Measurements from ENCODE around the gene ZNF593OS. TPM values are rescaled to one million over a fixed set of nuclear protein-coding genes. Genes with fewer than 3 reads are reported as not detected.

ZNF593OS gene
- total RNA-seq, 1 experiment from 2014 or later = not detected

DNA sequence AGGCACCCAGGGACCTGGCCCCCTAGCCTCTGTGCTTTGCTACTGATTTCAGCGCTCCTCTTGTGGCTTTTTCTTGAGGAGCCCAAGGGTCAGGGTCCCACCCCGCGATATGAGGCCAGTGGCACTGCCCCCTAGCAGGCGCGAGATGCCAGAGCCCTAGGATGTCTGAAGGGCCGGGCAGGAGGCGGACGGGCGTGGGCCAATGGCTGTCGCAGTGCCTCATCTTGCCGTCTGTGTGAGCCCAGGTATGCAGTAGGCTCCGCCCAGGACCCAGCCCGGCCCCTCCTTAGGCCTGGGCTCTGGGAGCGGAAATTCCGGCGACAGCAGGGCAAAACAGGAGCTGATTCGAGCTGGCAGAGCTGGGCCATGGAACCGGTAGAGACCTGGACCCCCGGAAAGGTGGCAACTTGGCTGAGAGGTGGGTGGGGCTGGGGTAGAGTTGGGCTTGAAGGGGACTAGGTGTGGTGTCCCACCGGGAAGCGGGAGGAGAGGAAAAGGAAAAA lies 5.6 kb upstream of the ZNF593OS start, which contains the start of gene CNKSR1:
CNKSR1 (plus strand) TSS at position 310 of the 503 bp plus-strand sequence; CDS start at position 367, 57 bp downstream.
- H2AK5ac ChIP-seq (ENCODE audit: insufficient read length, low read length) = no peak within 1 kb of the TSS
- peak within 1 kb of the TSS; percentile 9 for H3K4me2 ChIP-seq (ENCODE audit: insufficient read depth, insufficient read length, low read length)
- TF ChIP-seq, protein P1, sequence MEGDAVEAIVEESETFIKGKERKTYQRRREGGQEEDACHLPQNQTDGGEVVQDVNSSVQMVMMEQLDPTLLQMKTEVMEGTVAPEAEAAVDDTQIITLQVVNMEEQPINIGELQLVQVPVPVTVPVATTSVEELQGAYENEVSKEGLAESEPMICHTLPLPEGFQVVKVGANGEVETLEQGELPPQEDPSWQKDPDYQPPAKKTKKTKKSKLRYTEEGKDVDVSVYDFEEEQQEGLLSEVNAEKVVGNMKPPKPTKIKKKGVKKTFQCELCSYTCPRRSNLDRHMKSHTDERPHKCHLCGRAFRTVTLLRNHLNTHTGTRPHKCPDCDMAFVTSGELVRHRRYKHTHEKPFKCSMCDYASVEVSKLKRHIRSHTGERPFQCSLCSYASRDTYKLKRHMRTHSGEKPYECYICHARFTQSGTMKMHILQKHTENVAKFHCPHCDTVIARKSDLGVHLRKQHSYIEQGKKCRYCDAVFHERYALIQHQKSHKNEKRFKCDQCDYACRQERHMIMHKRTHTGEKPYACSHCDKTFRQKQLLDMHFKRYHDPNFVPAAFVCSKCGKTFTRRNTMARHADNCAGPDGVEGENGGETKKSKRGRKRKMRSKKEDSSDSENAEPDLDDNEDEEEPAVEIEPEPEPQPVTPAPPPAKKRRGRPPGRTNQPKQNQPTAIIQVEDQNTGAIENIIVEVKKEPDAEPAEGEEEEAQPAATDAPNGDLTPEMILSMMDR (conservative IDR thresholded peaks at IDR 0.05) = peak; percentile 64
- H3K9me3 ChIP-seq (ENCODE audit: control insufficient read depth, low read depth, low read length) = no peaks in the 10 kb centered on the region
- no peaks in the 10 kb centered on the region for H3K4me1 ChIP-seq (ENCODE audit: insufficient read depth, low read length)
- no peak within 1 kb of the TSS for H2AFZ ChIP-seq (ENCODE audit: low read length)
- no peaks in the 10 kb centered on the region for H4K20me1 ChIP-seq (ENCODE audit: control insufficient read depth, insufficient read depth, insufficient read length)
- H3K9ac ChIP-seq (ENCODE audit: extremely low read depth, insufficient read length, low read length) = peak within 1 kb of the TSS; percentile 30
- no peaks in the 10 kb centered on the region for H3K9me3 Mint-ChIP-seq
- H4K8ac ChIP-seq (replicated peaks; ENCODE audit: insufficient read length, low read depth, low read length) = no peak within 1 kb of the TSS
- peak within 1 kb of the TSS; percentile 79 to 82 for H3K4me3 Mint-ChIP-seq
- no peak within 1 kb of the TSS for H3K27ac ChIP-seq (ENCODE audit: insufficient read length, low read depth, low read length)
- H3K4me1 Mint-ChIP-seq = peaks cover 3 to 11% of the 10 kb centered on the region in 2 experiments; a peak in 3 of 4 replicates
- H3T11ph ChIP-seq (ENCODE audit: low read length) = no peak within 1 kb of the TSS
- no peak within 1 kb of the TSS for H3K4ac ChIP-seq (ENCODE audit: low read depth, low read length)
- H3K14ac ChIP-seq (ENCODE audit: insufficient read depth, low read length) = no peak within 1 kb of the TSS
- WGBS (ENCODE audit: extremely low coverage, insufficient read length, low lambda C conversion rate) = no CpG with 5 or more reads among the region's 21 CpGs
- no peak within 1 kb of the TSS for H2BK20ac ChIP-seq (ENCODE audit: low read depth, low read length, poor library complexity, severe bottlenecking)
- peaks cover 0 to 15% (median 14%) of the 10 kb centered on the region in 3 experiments; a peak in 4 of 7 replicates for H3K36me3 Mint-ChIP-seq (ENCODE audit: insufficient read depth in 1 of 3, low read depth in 3 of 3)
- no peaks in the 10 kb centered on the region for H3K79me1 ChIP-seq (ENCODE audit: insufficient read depth, low read depth, low read length, poor library complexity, severe bottlenecking)
- H4K5ac ChIP-seq (ENCODE audit: insufficient read length, low read depth, low read length) = no peak within 1 kb of the TSS
- H2BK5ac ChIP-seq (ENCODE audit: insufficient read length, low read length) = no peak within 1 kb of the TSS
- peak; percentile 97 for DNase-seq
- no peak within 1 kb of the TSS for H3K18ac ChIP-seq (ENCODE audit: insufficient read length, low read depth, low read length)
- H3K27me3 ChIP-seq (ENCODE audit: insufficient read depth, low read length) = no peaks in the 10 kb centered on the region
- H3K79me2 ChIP-seq (ENCODE audit: insufficient read depth, low read length) = no peaks in the 10 kb centered on the region
- H3K27me3 Mint-ChIP-seq (ENCODE audit: low read depth) = no peaks in the 10 kb centered on the region
- no peak within 1 kb of the TSS for H2BK120ac ChIP-seq (ENCODE audit: low read depth, low read length, poor library complexity, severe bottlenecking)
- H2BK12ac ChIP-seq (ENCODE audit: insufficient read length, low read depth, low read length) = no peak within 1 kb of the TSS
- H3K23ac ChIP-seq (ENCODE audit: insufficient read length, low read depth, low read length) = no peak within 1 kb of the TSS
- no peak within 1 kb of the TSS for H4K91ac ChIP-seq (ENCODE audit: insufficient read length, low read depth, low read length)
- H2BK15ac ChIP-seq (ENCODE audit: low read depth, low read length) = no peak within 1 kb of the TSS
- no peaks in the 10 kb centered on the region for H3K23me2 ChIP-seq (ENCODE audit: insufficient read length, low read depth, low read length, poor library complexity, severe bottlenecking)
- no peak within 1 kb of the TSS for H3K56ac ChIP-seq (ENCODE audit: insufficient read length, low read depth, low read length)
- peak within 1 kb of the TSS; percentile 43 to 97 (median 95); a peak in 5 of 7 replicates for H3K27ac Mint-ChIP-seq

Measured in H9 (cell line).